ENCODE data around the gene TEX48. TPM values are rescaled to one million over a fixed set of nuclear protein-coding genes. Genes with fewer than 3 reads are reported as not detected.

The TEX48 gene
- total RNA-seq, 1 experiment from 2014 or later = 2.4 TPM

- TF ChIP-seq CTCF (conservative IDR thresholded peaks at IDR 0.05; ENCODE audit: low read depth, low read length) (no peak), EZH2phosphoT487 (IDR thresholded peaks at IDR 0.05; ENCODE audit: borderline replicate concordance, low read length) (no peak)
- Histone ChIP-seq H3K9ac (ENCODE audit: low read length) (peak overlapping the region; percentile 95; the same call in 1 of the 2 replicates), H4K20me1 (ENCODE audit: low read length) (no peaks in the 10 kb centered on the region), H3K27me3 (ENCODE audit: low read length) (no peaks in the 10 kb centered on the region), H2AFZ (ENCODE audit: low read length) (no peak overlapping the region), H3K9me3 (ENCODE audit: low read length) (no peaks in the 10 kb centered on the region), H3K36me3 (ENCODE audit: low read depth, low read length) (no peaks in the 10 kb centered on the region), H3F3A (ENCODE audit: low read length, unreplicated experiment) (no peaks in the 10 kb centered on the region), H3K9me2 (replicated peaks; ENCODE audit: low read length) (no peaks in the 10 kb centered on the region), H3K4me2 (ENCODE audit: low read length) (no peak overlapping the region), H3K27ac (ENCODE audit: low read length) (peak overlapping the region; percentile 98), H3K4me3 (ENCODE audit: low read length) (no peak overlapping the region), H3K4me1 (ENCODE audit: insufficient read depth, low read length) (peaks cover 60% of the 10 kb centered on the region), H3K79me2 (ENCODE audit: low read length) (no peaks in the 10 kb centered on the region)
- ATAC-seq (no peak), DNase-seq (no peak)
- intact Hi-C loops (cut with micrococcal nuclease) = no loop called here
- ChIA-PET POLR2A (ENCODE audit: unreplicated experiment) (no interaction called here), CTCF (no interaction called here)
- no TSS peak for BruUV-seq (replicated peaks)
Observed at GRCh38 chr9:114694719-114695269, 12.8 kb upstream of the TEX48 start.

DNA sequence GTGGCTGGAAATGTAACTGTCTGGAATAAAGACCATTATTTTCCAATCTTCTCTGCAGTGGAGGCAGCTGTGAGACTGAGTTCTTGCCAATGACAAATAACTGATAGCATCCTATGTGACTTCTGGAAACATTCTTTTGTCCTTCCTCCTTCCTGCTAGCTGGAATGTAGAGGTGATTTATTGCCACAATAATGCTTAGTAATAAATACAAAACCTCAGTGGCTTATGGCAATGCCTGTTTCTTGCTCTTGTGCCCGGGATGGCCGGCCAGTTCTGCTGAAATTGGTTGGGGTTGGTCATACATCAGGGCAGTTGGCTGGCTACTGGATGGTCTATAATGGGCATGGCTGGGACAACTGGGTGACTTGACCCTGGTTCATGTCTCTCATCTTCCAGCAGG, 12.2 kb upstream of the TEX48 start:
- CTCF ChIA-PET = interaction anchor here (0.7 kb wide), 1 partner anchor 13 kb away, joined by 4 read pairs; no protein-coding TSS in a partner anchor
- POLR2A ChIA-PET (ENCODE audit: unreplicated experiment) = no interaction called here
- intact Hi-C loops (cut with micrococcal nuclease) = no loop called here
- peaks cover 60% of the 10 kb centered on the region for H3K4me1 ChIP-seq (ENCODE audit: insufficient read depth, low read length)
- no peaks in the 10 kb centered on the region for H3K79me2 ChIP-seq (ENCODE audit: low read length)
- BruUV-seq (replicated peaks) = no TSS peak
- H3K4me2 ChIP-seq (ENCODE audit: low read length) = no peak overlapping the region
- no peaks in the 10 kb centered on the region for H3K36me3 ChIP-seq (ENCODE audit: low read depth, low read length)
- no peaks in the 10 kb centered on the region for H3K9me3 ChIP-seq (ENCODE audit: low read length)
- ATAC-seq = peak; percentile 1; the same call in 1 of the 2 replicates
- no peaks in the 10 kb centered on the region for H3K27me3 ChIP-seq (ENCODE audit: low read length)
- no peaks in the 10 kb centered on the region for H4K20me1 ChIP-seq (ENCODE audit: low read length)
- no peaks in the 10 kb centered on the region for H3K9me2 ChIP-seq (replicated peaks; ENCODE audit: low read length)
- peak overlapping the region; percentile 98 for H3K27ac ChIP-seq (ENCODE audit: low read length)
- peak; percentile 70 for DNase-seq
- H3K4me3 ChIP-seq (ENCODE audit: low read length) = no peak overlapping the region
- TF ChIP-seq CTCF (conservative IDR thresholded peaks at IDR 0.05; ENCODE audit: low read depth, low read length) = no peak
- TF ChIP-seq EZH2 (IDR thresholded peaks at IDR 0.05; ENCODE audit: low read length, unreplicated experiment) = no peak
- no peak for TF ChIP-seq EZH2phosphoT487 (IDR thresholded peaks at IDR 0.05; ENCODE audit: borderline replicate concordance, low read length)
- no peak overlapping the region for H2AFZ ChIP-seq (ENCODE audit: low read length)
- H3K9ac ChIP-seq (ENCODE audit: low read length) = peak overlapping the region; percentile 95; the same call in 1 of the 2 replicates
- H3F3A ChIP-seq (ENCODE audit: low read length, unreplicated experiment) = no peaks in the 10 kb centered on the region

- no peaks in the 10 kb centered on the region for H3F3A ChIP-seq (ENCODE audit: low read length, unreplicated experiment)
- BruUV-seq (replicated peaks) = no TSS peak
- ChIA-PET POLR2A (ENCODE audit: unreplicated experiment) (interaction anchor here (0.5 kb wide), 1 partner anchor 44 kb away, joined by 5 read pairs; no protein-coding TSS in a partner anchor), CTCF (interaction anchor here (0.7 kb wide), 2 partner anchors 11 to 12 kb away, joined by 3 to 4 read pairs; no protein-coding TSS in a partner anchor)
- no peaks in the 10 kb centered on the region for H3K9me3 ChIP-seq (ENCODE audit: low read length)
- DNase-seq (no peak), ATAC-seq (peak; percentile 32)
- no peaks in the 10 kb centered on the region for H3K79me2 ChIP-seq (ENCODE audit: low read length)
- H3K27ac ChIP-seq (ENCODE audit: low read length) = peak overlapping the region; percentile 98
- no peaks in the 10 kb centered on the region for H3K27me3 ChIP-seq (ENCODE audit: low read length)
- TF ChIP-seq CTCF (conservative IDR thresholded peaks at IDR 0.05; ENCODE audit: low read depth, low read length) = no peak
- no peak for TF ChIP-seq EZH2phosphoT487 (IDR thresholded peaks at IDR 0.05; ENCODE audit: borderline replicate concordance, low read length)
- no peak for TF ChIP-seq EZH2 (IDR thresholded peaks at IDR 0.05; ENCODE audit: low read length, unreplicated experiment)
- H3K4me3 ChIP-seq (ENCODE audit: low read length) = no peak overlapping the region
- H3K4me1 ChIP-seq (ENCODE audit: insufficient read depth, low read length) = peaks cover 60% of the 10 kb centered on the region
- no peaks in the 10 kb centered on the region for H3K9me2 ChIP-seq (replicated peaks; ENCODE audit: low read length)
- peak overlapping the region; percentile 95 for H3K9ac ChIP-seq (ENCODE audit: low read length)
- intact Hi-C loops (cut with micrococcal nuclease) = no loop called here
- no peaks in the 10 kb centered on the region for H3K36me3 ChIP-seq (ENCODE audit: low read depth, low read length)
- H3K4me2 ChIP-seq (ENCODE audit: low read length) = no peak overlapping the region
- H4K20me1 ChIP-seq (ENCODE audit: low read length) = no peaks in the 10 kb centered on the region
- no peak overlapping the region for H2AFZ ChIP-seq (ENCODE audit: low read length)
Observed at GRCh38 chr9:114693248-114693855, 11.4 kb upstream of the TEX48 start.

All from PC-3 (cell line).